ENCODE measurements around the gene GBX1.
A peak's percentile ranks its signal among the peaks of the same experiment; 100 is the strongest.

Gene GBX1

DNA sequence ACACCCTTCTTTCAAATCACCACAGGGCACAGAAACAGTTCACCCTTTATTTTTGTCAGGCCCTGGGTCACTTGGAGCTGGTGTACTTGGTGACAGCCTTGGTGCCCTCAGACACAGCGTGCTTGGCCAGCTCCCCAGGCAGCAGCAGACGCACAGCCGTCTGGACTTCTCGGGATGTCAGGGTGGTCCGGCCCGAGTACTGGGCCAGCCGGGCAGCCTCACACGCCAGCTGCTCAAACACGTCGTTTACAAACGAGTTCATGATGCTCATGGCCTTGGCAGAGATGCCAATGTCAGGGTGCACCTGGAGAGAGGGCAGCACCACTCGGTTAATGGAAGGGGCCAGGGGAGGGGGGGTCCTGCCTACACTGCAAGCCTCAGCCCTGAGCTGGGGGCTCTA lies 40.3 kb upstream of the GBX1 start:
- H3K4me2 ChIP-seq (ENCODE audit: low read length), result no peak overlapping the region
- no peak overlapping the region for H3K9ac ChIP-seq
- H3K9me3 ChIP-seq (ENCODE audit: control insufficient read depth, low read length), result no peaks in the 10 kb centered on the region
- H3K27ac ChIP-seq, result no peak overlapping the region
- no peaks in the 10 kb centered on the region for H3K79me2 ChIP-seq
- no peaks in the 10 kb centered on the region for H3K4me1 ChIP-seq
- H3K36me3 ChIP-seq (ENCODE audit: control insufficient read depth, insufficient read depth, low read length), result no peaks in the 10 kb centered on the region
- H3K27me3 ChIP-seq (ENCODE audit: control insufficient read depth, insufficient read depth, low read length), result no peaks in the 10 kb centered on the region
- H3K4me3 ChIP-seq (ENCODE audit: low read depth, low read length), result no peak overlapping the region
- no peak overlapping the region for H2AFZ ChIP-seq
- TF ChIP-seq, protein P1, sequence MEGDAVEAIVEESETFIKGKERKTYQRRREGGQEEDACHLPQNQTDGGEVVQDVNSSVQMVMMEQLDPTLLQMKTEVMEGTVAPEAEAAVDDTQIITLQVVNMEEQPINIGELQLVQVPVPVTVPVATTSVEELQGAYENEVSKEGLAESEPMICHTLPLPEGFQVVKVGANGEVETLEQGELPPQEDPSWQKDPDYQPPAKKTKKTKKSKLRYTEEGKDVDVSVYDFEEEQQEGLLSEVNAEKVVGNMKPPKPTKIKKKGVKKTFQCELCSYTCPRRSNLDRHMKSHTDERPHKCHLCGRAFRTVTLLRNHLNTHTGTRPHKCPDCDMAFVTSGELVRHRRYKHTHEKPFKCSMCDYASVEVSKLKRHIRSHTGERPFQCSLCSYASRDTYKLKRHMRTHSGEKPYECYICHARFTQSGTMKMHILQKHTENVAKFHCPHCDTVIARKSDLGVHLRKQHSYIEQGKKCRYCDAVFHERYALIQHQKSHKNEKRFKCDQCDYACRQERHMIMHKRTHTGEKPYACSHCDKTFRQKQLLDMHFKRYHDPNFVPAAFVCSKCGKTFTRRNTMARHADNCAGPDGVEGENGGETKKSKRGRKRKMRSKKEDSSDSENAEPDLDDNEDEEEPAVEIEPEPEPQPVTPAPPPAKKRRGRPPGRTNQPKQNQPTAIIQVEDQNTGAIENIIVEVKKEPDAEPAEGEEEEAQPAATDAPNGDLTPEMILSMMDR (IDR thresholded peaks at IDR 0.05), result no peak

DNA sequence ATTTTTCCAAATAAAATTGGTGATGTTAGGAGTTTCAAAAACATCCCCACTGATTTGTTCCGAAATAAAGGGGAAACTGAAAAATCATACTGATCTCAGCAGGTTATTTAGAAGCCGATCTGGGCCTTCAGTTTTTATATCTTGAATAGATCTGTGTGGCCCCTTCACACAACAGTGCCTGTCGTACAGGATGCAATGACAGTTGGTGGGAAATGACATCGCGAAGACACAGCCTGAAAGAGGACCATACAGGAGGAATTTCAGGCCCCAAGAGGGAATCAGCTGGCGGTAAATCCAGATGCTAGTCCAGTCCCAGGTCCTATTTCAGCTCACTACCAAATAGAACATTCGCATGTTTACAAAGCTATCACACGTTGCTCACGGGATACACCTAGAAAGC lies 39.8 kb upstream of the GBX1 start:
- no peaks in the 10 kb centered on the region for H3K9me3 ChIP-seq (ENCODE audit: control insufficient read depth, low read length)
- no peaks in the 10 kb centered on the region for H3K36me3 ChIP-seq (ENCODE audit: control insufficient read depth, insufficient read depth, low read length)
- no peak overlapping the region for H3K4me3 ChIP-seq (ENCODE audit: low read depth, low read length)
- H2AFZ ChIP-seq, result no peak overlapping the region
- H3K4me2 ChIP-seq (ENCODE audit: low read length), result no peak overlapping the region
- TF ChIP-seq, protein P1 (IDR thresholded peaks at IDR 0.05), result no peak
- H3K9ac ChIP-seq, result no peak overlapping the region
- H3K4me1 ChIP-seq, result no peaks in the 10 kb centered on the region
- H3K79me2 ChIP-seq, result no peaks in the 10 kb centered on the region
- H3K27ac ChIP-seq, result no peak overlapping the region
- no peaks in the 10 kb centered on the region for H3K27me3 ChIP-seq (ENCODE audit: control insufficient read depth, insufficient read depth, low read length)

GRCh38 chr7:151206914-151207313 lies 39.4 kb upstream of the GBX1 start:
- TF ChIP-seq, protein P1 (IDR thresholded peaks at IDR 0.05), result no peak
- H3K4me3 ChIP-seq (ENCODE audit: low read depth, low read length), result no peak overlapping the region
- no peaks in the 10 kb centered on the region for H3K79me2 ChIP-seq
- no peak overlapping the region for H2AFZ ChIP-seq
- no peaks in the 10 kb centered on the region for H3K9me3 ChIP-seq (ENCODE audit: control insufficient read depth, low read length)
- no peaks in the 10 kb centered on the region for H3K36me3 ChIP-seq (ENCODE audit: control insufficient read depth, insufficient read depth, low read length)
- H3K4me1 ChIP-seq, result no peaks in the 10 kb centered on the region
- H3K27me3 ChIP-seq (ENCODE audit: control insufficient read depth, insufficient read depth, low read length), result no peaks in the 10 kb centered on the region
- H3K9ac ChIP-seq, result no peak overlapping the region
- H3K27ac ChIP-seq, result no peak overlapping the region
- no peak overlapping the region for H3K4me2 ChIP-seq (ENCODE audit: low read length)

GRCh38 chr7:151205730-151206129 lies 38.2 kb upstream of the GBX1 start:
- H3K36me3 ChIP-seq (ENCODE audit: control insufficient read depth, insufficient read depth, low read length), result no peaks in the 10 kb centered on the region
- no peak overlapping the region for H3K27ac ChIP-seq
- no peak overlapping the region for H3K4me3 ChIP-seq (ENCODE audit: low read depth, low read length)
- H3K27me3 ChIP-seq (ENCODE audit: control insufficient read depth, insufficient read depth, low read length), result no peaks in the 10 kb centered on the region
- no peaks in the 10 kb centered on the region for H3K9me3 ChIP-seq (ENCODE audit: control insufficient read depth, low read length)
- no peak overlapping the region for H3K4me2 ChIP-seq (ENCODE audit: low read length)
- H3K4me1 ChIP-seq, result no peaks in the 10 kb centered on the region
- no peak overlapping the region for H3K9ac ChIP-seq
- H3K79me2 ChIP-seq, result no peaks in the 10 kb centered on the region
- no peak overlapping the region for H2AFZ ChIP-seq
- TF ChIP-seq, protein P1 (IDR thresholded peaks at IDR 0.05), result no peak

- Histone ChIP-seq H2AFZ (peak overlapping the region; percentile 69), H3K36me3 (ENCODE audit: control insufficient read depth, insufficient read depth, low read length) (no peaks in the 10 kb centered on the region), H3K27me3 (ENCODE audit: control insufficient read depth, insufficient read depth, low read length) (no peaks in the 10 kb centered on the region), H3K9me3 (ENCODE audit: control insufficient read depth, low read length) (no peaks in the 10 kb centered on the region), H3K79me2 (no peaks in the 10 kb centered on the region), H3K4me2 (ENCODE audit: low read length) (no peak overlapping the region), H3K27ac (no peak overlapping the region), H3K4me1 (no peaks in the 10 kb centered on the region), H3K4me3 (ENCODE audit: low read depth, low read length) (no peak overlapping the region), H3K9ac (no peak overlapping the region)
- TF ChIP-seq, protein P1 (IDR thresholded peaks at IDR 0.05), result peak; percentile 59
These were observed 37.0 kb upstream of the GBX1 start for GRCh38 chr7:151204383-151205032.

Measured in parathyroid adenoma (tissue), 2 donors.